ENCODE results near the gene ENTPD1. TPM values are rescaled to one million over a fixed set of nuclear protein-coding genes. Genes with fewer than 3 reads are reported as not detected.
"Not testable (repeated sequence)": the region's sequence is repeated elsewhere in the genome, so short reads cannot be mapped to it uniquely, and the experiment has no call there.

ENTPD1 gene
- polyA plus RNA-seq, 1 donor (not counting 4 experiments of a cell fraction or from before 2014, with no cell fraction given), result 0.03 TPM

- Histone ChIP-seq H3K36me3 (ENCODE audit: control insufficient read depth in 2 of 2, extremely low read depth in 1 of 2, insufficient read depth in 2 of 2, low read length in 2 of 2) (no peaks in the 10 kb centered on the region), H3K27ac (ENCODE audit: control insufficient read depth, insufficient read depth, low read length) (no peak overlapping the region), H3K9me1 (ENCODE audit: control insufficient read depth, extremely low read depth, insufficient read depth, low read length) (no peaks in the 10 kb centered on the region), H3K4me3 (ENCODE audit: control insufficient read depth in 2 of 3, extremely low read depth in 1 of 3, insufficient read depth in 2 of 3, low read depth in 1 of 3, low read length in 3 of 3) (no peak overlapping the region), H3K4me1 (ENCODE audit: control insufficient read depth, extremely low read depth, insufficient read depth, low read length) (no peaks in the 10 kb centered on the region), H3K9me3 (ENCODE audit: control insufficient read depth, low read depth, low read length) (no peaks in the 10 kb centered on the region), H3K9ac (ENCODE audit: control insufficient read depth, extremely low read depth, insufficient read depth, low read length) (no peak overlapping the region), H3K79me2 (ENCODE audit: control insufficient read depth, insufficient read depth, low read length) (no peaks in the 10 kb centered on the region), H4K20me1 (ENCODE audit: control insufficient read depth, extremely low read depth, insufficient read depth, low read length) (no peaks in the 10 kb centered on the region), H3K27me3 (ENCODE audit: control insufficient read depth, extremely low read depth, insufficient read depth, low read length) (no peaks in the 10 kb centered on the region), H3K4me2 (ENCODE audit: control insufficient read depth, extremely low read depth, insufficient read depth, low read depth, low read length) (no peak overlapping the region), H2AFZ (ENCODE audit: control insufficient read depth, low read length) (no peak overlapping the region)
- DNase-seq (ENCODE audit: low read depth, low spot score) (no peak), FAIRE-seq (no peak)
- dilution Hi-C loops (cut with MboI; ENCODE audit: extremely low pct_ligation_motif_present, low sequenced_read_pairs), result no loop called here
- TF ChIP-seq CTCF (optimal IDR thresholded peaks at IDR 0.05 in 1 of 3, IDR thresholded peaks at IDR 0.05 in 1 of 3, conservative IDR thresholded peaks at IDR 0.05 in 1 of 3; ENCODE audit: extremely low read depth in 1 of 3, insufficient read depth in 2 of 3, low read length in 3 of 3), result no peak
- no peak for TF ChIP-seq EZH2 (IDR thresholded peaks at IDR 0.05; ENCODE audit: low read length)
Measured at GRCh38 chr10:95798096-95798855, 42.3 kb downstream of the ENTPD1 start.

- DNase-seq (ENCODE audit: low read depth, low spot score); dilution Hi-C loops (cut with MboI; ENCODE audit: extremely low pct_ligation_motif_present, low sequenced_read_pairs); H3K4me2 ChIP-seq (ENCODE audit: control insufficient read depth, extremely low read depth, insufficient read depth, low read depth, low read length); H3K9ac ChIP-seq (ENCODE audit: control insufficient read depth, extremely low read depth, insufficient read depth, low read length); H3K4me3 ChIP-seq (ENCODE audit: control insufficient read depth in 2 of 3, extremely low read depth in 1 of 3, insufficient read depth in 2 of 3, low read depth in 1 of 3, low read length in 3 of 3); H3K27ac ChIP-seq (ENCODE audit: control insufficient read depth, insufficient read depth, low read length); H4K20me1 ChIP-seq (ENCODE audit: control insufficient read depth, extremely low read depth, insufficient read depth, low read length); FAIRE-seq; H3K9me1 ChIP-seq (ENCODE audit: control insufficient read depth, extremely low read depth, insufficient read depth, low read length); H3K79me2 ChIP-seq (ENCODE audit: control insufficient read depth, insufficient read depth, low read length); H3K4me1 ChIP-seq (ENCODE audit: control insufficient read depth, extremely low read depth, insufficient read depth, low read length); H3K36me3 ChIP-seq (ENCODE audit: control insufficient read depth in 2 of 2, extremely low read depth in 1 of 2, insufficient read depth in 2 of 2, low read length in 2 of 2); H3K9me3 ChIP-seq (ENCODE audit: control insufficient read depth, low read depth, low read length); H3K27me3 ChIP-seq (ENCODE audit: control insufficient read depth, extremely low read depth, insufficient read depth, low read length); H2AFZ ChIP-seq (ENCODE audit: control insufficient read depth, low read length): not testable (repeated sequence)
Measured at GRCh38 chr10:95800286-95800685, 44.3 kb downstream of the ENTPD1 start.

GRCh38 chr10:95806687-95807380 is 50.9 kb downstream of the ENTPD1 start:
- H3K27ac ChIP-seq (ENCODE audit: control insufficient read depth, insufficient read depth, low read length); H3K4me3 ChIP-seq (ENCODE audit: control insufficient read depth in 2 of 3, extremely low read depth in 1 of 3, insufficient read depth in 2 of 3, low read depth in 1 of 3, low read length in 3 of 3); H3K36me3 ChIP-seq (ENCODE audit: control insufficient read depth in 2 of 2, extremely low read depth in 1 of 2, insufficient read depth in 2 of 2, low read length in 2 of 2); H3K9me1 ChIP-seq (ENCODE audit: control insufficient read depth, extremely low read depth, insufficient read depth, low read length); H3K27me3 ChIP-seq (ENCODE audit: control insufficient read depth, extremely low read depth, insufficient read depth, low read length); H3K4me2 ChIP-seq (ENCODE audit: control insufficient read depth, extremely low read depth, insufficient read depth, low read depth, low read length); H3K9ac ChIP-seq (ENCODE audit: control insufficient read depth, extremely low read depth, insufficient read depth, low read length); H4K20me1 ChIP-seq (ENCODE audit: control insufficient read depth, extremely low read depth, insufficient read depth, low read length); H2AFZ ChIP-seq (ENCODE audit: control insufficient read depth, low read length); dilution Hi-C loops (cut with MboI; ENCODE audit: extremely low pct_ligation_motif_present, low sequenced_read_pairs); H3K4me1 ChIP-seq (ENCODE audit: control insufficient read depth, extremely low read depth, insufficient read depth, low read length); H3K9me3 ChIP-seq (ENCODE audit: control insufficient read depth, low read depth, low read length); DNase-seq (ENCODE audit: low read depth, low spot score); FAIRE-seq; H3K79me2 ChIP-seq (ENCODE audit: control insufficient read depth, insufficient read depth, low read length): not testable (repeated sequence)

GRCh38 chr10:95808705-95809308 is 52.8 kb downstream of the ENTPD1 start:
- H4K20me1 ChIP-seq (ENCODE audit: control insufficient read depth, extremely low read depth, insufficient read depth, low read length); H3K9me1 ChIP-seq (ENCODE audit: control insufficient read depth, extremely low read depth, insufficient read depth, low read length); dilution Hi-C loops (cut with MboI; ENCODE audit: extremely low pct_ligation_motif_present, low sequenced_read_pairs): not testable (repeated sequence)

More at GRCh38 chr10:95808705-95809308, 52.8 kb downstream of the ENTPD1 start:
- H2AFZ ChIP-seq (ENCODE audit: control insufficient read depth, low read length); H3K4me3 ChIP-seq (ENCODE audit: control insufficient read depth in 2 of 3, extremely low read depth in 1 of 3, insufficient read depth in 2 of 3, low read depth in 1 of 3, low read length in 3 of 3); H3K4me1 ChIP-seq (ENCODE audit: control insufficient read depth, extremely low read depth, insufficient read depth, low read length); DNase-seq (ENCODE audit: low read depth, low spot score); H3K36me3 ChIP-seq (ENCODE audit: control insufficient read depth in 2 of 2, extremely low read depth in 1 of 2, insufficient read depth in 2 of 2, low read length in 2 of 2); H3K4me2 ChIP-seq (ENCODE audit: control insufficient read depth, extremely low read depth, insufficient read depth, low read depth, low read length); FAIRE-seq; H3K79me2 ChIP-seq (ENCODE audit: control insufficient read depth, insufficient read depth, low read length); H3K9me3 ChIP-seq (ENCODE audit: control insufficient read depth, low read depth, low read length); H3K27ac ChIP-seq (ENCODE audit: control insufficient read depth, insufficient read depth, low read length); H3K9ac ChIP-seq (ENCODE audit: control insufficient read depth, extremely low read depth, insufficient read depth, low read length); H3K27me3 ChIP-seq (ENCODE audit: control insufficient read depth, extremely low read depth, insufficient read depth, low read length): not testable (repeated sequence)

Data from keratinocyte (primary cell).